ENCODE measurements around the gene TARP.
"Not testable (repeated sequence)": the region's sequence is repeated elsewhere in the genome, so short reads cannot be mapped to it uniquely, and the experiment has no call there.

The TARP gene

GRCh38 chr7:38248069-38248567, 25.3 kb downstream of the TARP start:
- Mint-ChIP-seq H3K4me3 (peak overlapping the region in 8 of 10 donors; percentile 0 to 68 (median 31)), H3K27ac (peak overlapping the region in 7 of 10 donors; percentile 2 to 87 (median 60)), H3K36me3 (peaks cover 0 to 31% (median 6%) of the 10 kb centered on the region in 3 donors), H3K27me3 (no peaks in the 10 kb centered on the region), H3K9me3 (no peaks in the 10 kb centered on the region), H3K4me1 (peaks cover 0 to 32% (median 4%) of the 10 kb centered on the region in 4 donors)
- DNase-seq (no peak), ATAC-seq (no peak)
- POLR2A ChIA-PET, result no interaction called here

- DNase-seq (no peak), ATAC-seq (no peak)
- Mint-ChIP-seq H3K27me3 (no peaks in the 10 kb centered on the region), H3K4me3 (peak overlapping the region in 2 of 10 donors; percentile 36 to 72), H3K9me3 (no peaks in the 10 kb centered on the region), H3K4me1 (peaks cover 0 to 36% (median 4%) of the 10 kb centered on the region in 4 donors), H3K27ac (peak overlapping the region in 7 of 10 donors; percentile 6 to 93 (median 73)), H3K36me3 (peaks cover 0 to 35% (median 8%) of the 10 kb centered on the region in 3 donors)
- POLR2A ChIA-PET, result no interaction called here
Measured at GRCh38 chr7:38245409-38245977, 27.9 kb downstream of the TARP start.

- POLR2A ChIA-PET, result no interaction called here
- Mint-ChIP-seq H3K9me3 (no peaks in the 10 kb centered on the region), H3K36me3 (peaks cover 0 to 35% (median 8%) of the 10 kb centered on the region in 3 donors), H3K4me1 (peaks cover 0 to 36% (median 4%) of the 10 kb centered on the region in 4 donors), H3K27me3 (no peaks in the 10 kb centered on the region), H3K27ac (peak overlapping the region in 7 of 10 donors; percentile 7 to 93 (median 45)), H3K4me3 (peak overlapping the region in 4 of 10 donors; percentile 8 to 72 (median 38))
- ATAC-seq (no peak), DNase-seq (no peak)
Measured at GRCh38 chr7:38244516-38244915, 28.9 kb downstream of the TARP start.

- ATAC-seq, DNase-seq, POLR2A ChIA-PET, H3K9me3 Mint-ChIP-seq, H3K27me3 Mint-ChIP-seq: not testable (repeated sequence)
- H3K4me1 Mint-ChIP-seq, result peaks cover 0 to 36% (median 6%) of the 10 kb centered on the region in 4 donors
- peak overlapping the region in 5 of 10 donors; percentile 43 to 93 (median 53) for H3K27ac Mint-ChIP-seq
- H3K4me3 Mint-ChIP-seq, result peak overlapping the region in 2 of 10 donors; percentile 15 to 52
- H3K36me3 Mint-ChIP-seq, result peaks cover 0 to 32% (median 4%) of the 10 kb centered on the region in 3 donors
Measured at GRCh38 chr7:38243345-38243744, 30.1 kb downstream of the TARP start.

- DNase-seq, result no peak
- peaks cover 0 to 26% (median 2%) of the 10 kb centered on the region in 3 donors for H3K36me3 Mint-ChIP-seq
Measured at GRCh38 chr7:38242814-38243213, 30.6 kb downstream of the TARP start.

GRCh38 chr7:38241071-38241470, 32.4 kb downstream of the TARP start:
- H3K36me3 Mint-ChIP-seq, result peaks cover 0 to 18% (median 2%) of the 10 kb centered on the region in 3 donors
- no peaks in the 10 kb centered on the region for H3K27me3 Mint-ChIP-seq
- H3K4me3 Mint-ChIP-seq, result peak overlapping the region in 1 of 10 donors; percentile 52
- H3K27ac Mint-ChIP-seq, result peak overlapping the region in 4 of 10 donors; percentile 30 to 83 (median 72)
- POLR2A ChIA-PET, result no interaction called here
- no peak for DNase-seq
- H3K4me1 Mint-ChIP-seq, result peaks cover 0 to 39% (median 11%) of the 10 kb centered on the region in 4 donors
- H3K9me3 Mint-ChIP-seq, result no peaks in the 10 kb centered on the region
- no peak for ATAC-seq

More at GRCh38 chr7:38242814-38243213, 30.6 kb downstream of the TARP start:
- ATAC-seq, result no peak
- H3K4me1 Mint-ChIP-seq, result peaks cover 0 to 31% (median 4%) of the 10 kb centered on the region in 4 donors
- H3K4me3 Mint-ChIP-seq, result peak overlapping the region in 2 of 10 donors; percentile 15 to 52
- no peaks in the 10 kb centered on the region for H3K9me3 Mint-ChIP-seq
- H3K27me3 Mint-ChIP-seq, result no peaks in the 10 kb centered on the region
- H3K27ac Mint-ChIP-seq, result peak overlapping the region in 5 of 10 donors; percentile 43 to 93 (median 53)
- POLR2A ChIA-PET, result no interaction called here

GRCh38 chr7:38239129-38239528, 34.3 kb downstream of the TARP start:
- H3K9me3 Mint-ChIP-seq, DNase-seq, POLR2A ChIA-PET, H3K27me3 Mint-ChIP-seq, ATAC-seq, H3K4me3 Mint-ChIP-seq: not testable (repeated sequence)
- H3K36me3 Mint-ChIP-seq, result peaks cover 0 to 10% (median 2%) of the 10 kb centered on the region in 3 donors
- peak overlapping the region in 3 of 10 donors; percentile 68 to 90 (median 75) for H3K27ac Mint-ChIP-seq
- H3K4me1 Mint-ChIP-seq, result peaks cover 3 to 45% (median 22%) of the 10 kb centered on the region in 4 donors

GRCh38 chr7:38235606-38236005, 37.8 kb downstream of the TARP start:
- Mint-ChIP-seq H3K36me3 (peaks cover 0 to 7% (median 0%) of the 10 kb centered on the region in 3 donors), H3K4me1 (peaks cover 19 to 72% (median 51%) of the 10 kb centered on the region in 4 donors), H3K4me3 (peak overlapping the region in 1 of 10 donors; percentile 41), H3K27me3 (no peaks in the 10 kb centered on the region), H3K27ac (peak overlapping the region in 8 of 10 donors; percentile 4 to 88 (median 58)), H3K9me3 (no peaks in the 10 kb centered on the region)
- DNase-seq, result no peak
- POLR2A ChIA-PET, result interaction anchor here (0.7 kb wide), 1 partner anchor 126 kb away, joined by 3 read pairs; no protein-coding TSS in a partner anchor
- no peak for ATAC-seq

- H3K4me3 Mint-ChIP-seq, result peak overlapping the region in 2 of 10 donors; percentile 11 to 76
- H3K27ac Mint-ChIP-seq, result peak overlapping the region in 7 of 10 donors; percentile 3 to 88 (median 66)
- DNase-seq, H3K27me3 Mint-ChIP-seq, H3K9me3 Mint-ChIP-seq, ATAC-seq: not testable (repeated sequence)
- POLR2A ChIA-PET, result interaction anchor here (0.7 to 1.0 kb wide), 2 partner anchors 67 to 101 kb away, joined by 3 read pairs; no protein-coding TSS in a partner anchor
- H3K36me3 Mint-ChIP-seq, result peaks cover 0 to 15% (median 3%) of the 10 kb centered on the region in 3 donors
- H3K4me1 Mint-ChIP-seq, result peaks cover 19 to 79% (median 57%) of the 10 kb centered on the region in 4 donors
Measured at GRCh38 chr7:38234759-38235158, 38.7 kb downstream of the TARP start.

GRCh38 chr7:38232502-38233366, 40.7 kb downstream of the TARP start:
- peaks cover 0 to 23% (median 6%) of the 10 kb centered on the region in 3 donors for H3K36me3 Mint-ChIP-seq
- no peaks in the 10 kb centered on the region for H3K9me3 Mint-ChIP-seq
- ATAC-seq (peak; percentile 83 to 92), DNase-seq (peak; percentile 13 to 69 (median 55))
- H3K27ac Mint-ChIP-seq, result peak overlapping the region; percentile 62 to 96 (median 86)
- POLR2A ChIA-PET, result interaction anchor here (0.6 kb wide), 1 partner anchor 107 kb away, joined by 3 read pairs; no protein-coding TSS in a partner anchor
- peak overlapping the region; percentile 52 to 83 (median 72) for H3K4me3 Mint-ChIP-seq
- no peaks in the 10 kb centered on the region for H3K27me3 Mint-ChIP-seq
- peaks cover 19 to 87% (median 61%) of the 10 kb centered on the region in 4 donors for H3K4me1 Mint-ChIP-seq

GRCh38 chr7:38229884-38230642, 43.4 kb downstream of the TARP start:
- Mint-ChIP-seq H3K27me3 (no peaks in the 10 kb centered on the region), H3K4me3 (no peak overlapping the region), H3K36me3 (peaks cover 0 to 37% (median 6%) of the 10 kb centered on the region in 3 donors), H3K4me1 (peaks cover 21 to 79% (median 54%) of the 10 kb centered on the region in 4 donors), H3K27ac (peak overlapping the region in 9 of 10 donors; percentile 21 to 89 (median 83)), H3K9me3 (no peaks in the 10 kb centered on the region)
- ATAC-seq, result no peak
- no peak for DNase-seq
- POLR2A ChIA-PET, result no interaction called here

GRCh38 chr7:38229386-38229785, 44.0 kb downstream of the TARP start:
- POLR2A ChIA-PET, result no interaction called here
- Mint-ChIP-seq H3K27ac (peak overlapping the region in 9 of 10 donors; percentile 36 to 89 (median 79)), H3K36me3 (peaks cover 0 to 42% (median 7%) of the 10 kb centered on the region in 3 donors), H3K4me3 (peak overlapping the region in 1 of 10 donors; percentile 19), H3K4me1 (peaks cover 19 to 74% (median 48%) of the 10 kb centered on the region in 4 donors), H3K9me3 (no peaks in the 10 kb centered on the region), H3K27me3 (no peaks in the 10 kb centered on the region)
- no peak for ATAC-seq
- DNase-seq, result no peak

Data from naive thymus-derived CD8-positive, alpha-beta T cell (primary cell).